MG63 (cell line): ENCODE data around the gene ZNF260. TPM values are rescaled to one million over a fixed set of nuclear protein-coding genes. Genes with fewer than 3 reads are reported as not detected.

Experiments used
- DNase-seq: peaks from one replicate; pipeline ENCODE4 v3.0.0-alpha.2; 2020
- H3K27me3 ChIP-seq: fragments of 250-450 bp; sonication (Bioruptor Pico); 2 replicates; pipeline ENCODE4 v1.5.1; 2020; ENCODE audit warnings: mild to moderate bottlenecking, moderate library complexity
- H3K36me3 ChIP-seq: fragments of 250-450 bp; sonication (Bioruptor Pico); 2 replicates; pipeline ENCODE4 v1.5.1; 2020; ENCODE audit warnings: mild to moderate bottlenecking, moderate library complexity
- H3K4me3 ChIP-seq: fragments of 250-450 bp; sonication (Bioruptor Pico); 2 replicates; pipeline ENCODE4 v1.5.1; 2020; ENCODE audit warnings: mild to moderate bottlenecking, moderate library complexity
- H3K9me3 ChIP-seq: fragments of 250-450 bp; sonication (Bioruptor Pico); 2 replicates; pipeline ENCODE4 v1.5.1; 2020; ENCODE audit warnings: mild to moderate bottlenecking, moderate library complexity
- total RNA-seq: library from RNA; depleted of rRNA; stranded (reverse); fragments of >200 nt; shearing (Covaris generic); gene quantifications from 2 replicates; pipeline ENCODE4 v1.2.3, GENCODE V29; 2014; ENCODE audit warnings: low replicate concordance; rRNA removed

ZNF260 gene
- total RNA-seq, result 2.2 and 4.1 TPM in 2 replicates

DNA sequence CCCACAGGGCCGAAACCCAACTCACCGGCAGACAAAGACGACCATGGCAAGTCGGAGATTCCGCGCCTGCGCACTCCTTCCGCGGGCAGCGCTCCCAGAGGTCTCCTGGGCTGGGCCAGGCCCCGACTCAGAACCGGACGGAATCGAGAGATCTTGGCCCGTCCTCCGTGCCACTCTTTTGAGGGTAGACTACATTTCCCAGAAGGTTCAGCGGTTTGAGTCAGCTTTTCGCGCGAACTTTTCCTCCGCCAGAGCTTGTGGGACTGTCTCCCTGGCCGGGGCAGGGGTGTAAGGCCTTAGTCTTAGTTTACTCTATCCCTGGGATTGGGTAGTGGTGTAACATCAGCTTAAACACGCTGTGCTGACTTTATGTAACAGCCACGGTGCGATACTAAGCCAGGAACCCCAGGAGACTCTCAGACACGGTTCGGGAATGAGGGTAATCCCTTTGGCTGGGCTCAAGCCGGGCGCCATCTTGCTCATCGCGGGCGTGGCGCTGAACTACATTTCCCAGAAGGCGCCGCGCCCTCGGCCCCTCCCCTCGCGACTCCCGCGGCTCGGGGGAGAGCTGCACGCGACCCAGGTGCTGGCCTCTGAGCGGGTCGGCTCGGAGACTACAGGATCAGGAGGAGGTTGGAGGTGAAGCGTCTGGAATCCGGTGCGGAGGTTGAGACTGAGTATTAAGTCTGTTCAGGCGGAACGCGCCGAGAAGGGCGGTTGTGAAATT, at the start of gene ZNF260:
Gene ZNF260 (minus strand): TSS at position 78 of the 727 bp plus-strand sequence. CDS start 13,033 bp downstream, outside the sequence.
- peaks cover 28% of the 10 kb centered on the region for H3K9me3 ChIP-seq
- H3K36me3 ChIP-seq, result peaks cover 20% of the 10 kb centered on the region
- H3K4me3 ChIP-seq, result peak within 1 kb of the TSS; percentile 60
- DNase-seq, result peak; percentile 92
- no peaks in the 10 kb centered on the region for H3K27me3 ChIP-seq

DNA sequence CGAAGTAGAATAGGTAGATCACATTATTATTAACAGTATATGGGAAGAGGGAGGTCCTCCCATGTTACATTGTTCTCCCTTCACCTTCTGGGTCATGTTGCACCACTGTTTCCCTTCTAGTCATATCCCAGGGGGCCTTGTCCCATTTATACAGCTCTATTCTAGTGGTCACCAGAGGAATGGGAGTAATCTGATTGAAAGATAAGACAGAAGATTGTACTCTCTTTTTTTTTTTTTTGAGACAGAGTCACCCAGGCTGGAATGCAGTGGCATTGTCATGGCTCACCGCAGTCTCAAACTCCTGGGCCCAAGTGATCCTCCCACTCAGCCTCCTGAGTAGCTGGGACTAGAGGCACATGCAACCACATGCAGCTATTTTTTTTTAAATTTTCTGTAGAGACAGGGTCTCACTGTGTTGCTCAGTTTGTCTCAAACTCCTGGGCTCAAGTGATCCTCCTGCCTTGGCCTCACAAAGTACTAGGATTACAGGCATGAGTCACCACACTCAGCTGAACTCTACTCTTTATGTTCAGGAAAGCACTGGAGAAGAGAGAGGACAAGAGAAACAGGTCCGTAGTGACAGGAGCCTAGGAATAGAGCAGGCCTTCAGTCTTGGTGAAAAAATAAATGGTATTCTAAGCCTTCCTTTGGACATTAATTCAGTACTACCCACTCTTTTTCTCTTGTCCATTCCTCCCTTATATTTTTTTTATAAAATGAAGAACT, 49.4 kb upstream of the ZNF260 start:
- H3K27me3 ChIP-seq, result no peaks in the 10 kb centered on the region
- H3K9me3 ChIP-seq, result peaks cover 34% of the 10 kb centered on the region
- DNase-seq, result no peak
- H3K4me3 ChIP-seq, result no peak overlapping the region
- peaks cover 43% of the 10 kb centered on the region for H3K36me3 ChIP-seq

DNA sequence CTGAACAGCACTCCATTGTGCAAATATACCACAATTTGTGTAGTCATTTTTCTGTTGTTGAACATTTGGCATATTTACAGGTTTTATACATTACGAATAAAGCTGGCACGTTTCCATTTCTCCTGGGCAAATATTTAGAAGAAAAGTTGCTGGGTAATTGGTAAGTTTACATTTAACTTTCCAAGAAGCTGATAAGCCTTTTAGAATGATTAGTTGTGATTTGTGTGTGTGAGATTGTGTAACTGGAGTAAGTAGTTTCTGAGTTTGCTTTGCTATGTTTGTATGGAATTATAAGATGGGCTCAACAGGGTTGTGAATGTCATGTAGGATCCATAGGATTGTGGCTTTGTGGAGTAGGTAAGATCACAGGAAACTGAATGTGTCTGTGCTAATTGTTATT, 46.7 kb upstream of the ZNF260 start:
- DNase-seq, result no peak
- H3K9me3 ChIP-seq, result peaks cover 35% of the 10 kb centered on the region
- H3K27me3 ChIP-seq, result no peaks in the 10 kb centered on the region
- peaks cover 26% of the 10 kb centered on the region for H3K36me3 ChIP-seq
- H3K4me3 ChIP-seq, result no peak overlapping the region

DNA sequence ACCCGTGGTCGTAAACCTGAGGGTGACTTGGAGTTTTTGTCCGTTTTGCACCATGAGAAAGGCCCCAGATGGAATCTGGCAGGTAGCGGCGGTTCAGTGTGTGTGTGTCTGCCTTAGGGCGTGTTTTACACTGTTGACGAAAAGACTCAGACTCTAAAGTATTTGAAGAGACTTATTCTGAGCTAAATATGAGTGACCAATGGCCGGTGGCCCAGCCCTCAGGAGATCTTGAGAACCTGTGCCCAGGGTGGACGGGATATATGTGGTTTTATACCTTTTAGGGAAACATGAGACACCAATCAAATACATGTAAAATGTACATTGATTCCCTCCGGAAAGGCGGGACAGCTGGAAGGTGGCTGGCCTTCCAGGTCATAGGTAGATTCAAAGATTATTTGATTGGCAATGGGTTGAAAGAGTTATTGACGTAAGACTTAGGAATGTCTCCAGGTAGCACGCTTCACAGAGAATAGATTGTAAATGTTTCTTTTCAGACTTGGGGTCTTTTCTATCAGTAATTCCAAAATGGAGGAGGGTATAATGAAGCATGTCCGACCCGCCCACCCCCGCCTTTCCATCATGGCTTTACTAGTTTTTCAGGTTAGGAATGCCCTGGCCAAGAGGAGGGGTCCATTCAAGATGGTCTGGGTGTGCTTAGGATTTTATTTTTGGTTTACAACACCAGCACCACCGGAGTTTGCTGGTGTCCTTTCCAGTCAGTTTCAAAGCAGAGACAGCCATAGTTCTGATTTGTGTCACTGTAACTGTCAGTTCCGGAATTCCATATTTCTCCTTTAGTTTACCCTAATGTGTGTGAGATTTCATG, 46.0 kb upstream of the ZNF260 start:
- H3K4me3 ChIP-seq, result peak overlapping the region; percentile 52
- no peaks in the 10 kb centered on the region for H3K27me3 ChIP-seq
- no peak for DNase-seq
- H3K36me3 ChIP-seq, result peaks cover 22% of the 10 kb centered on the region
- H3K9me3 ChIP-seq, result peaks cover 34% of the 10 kb centered on the region

DNA sequence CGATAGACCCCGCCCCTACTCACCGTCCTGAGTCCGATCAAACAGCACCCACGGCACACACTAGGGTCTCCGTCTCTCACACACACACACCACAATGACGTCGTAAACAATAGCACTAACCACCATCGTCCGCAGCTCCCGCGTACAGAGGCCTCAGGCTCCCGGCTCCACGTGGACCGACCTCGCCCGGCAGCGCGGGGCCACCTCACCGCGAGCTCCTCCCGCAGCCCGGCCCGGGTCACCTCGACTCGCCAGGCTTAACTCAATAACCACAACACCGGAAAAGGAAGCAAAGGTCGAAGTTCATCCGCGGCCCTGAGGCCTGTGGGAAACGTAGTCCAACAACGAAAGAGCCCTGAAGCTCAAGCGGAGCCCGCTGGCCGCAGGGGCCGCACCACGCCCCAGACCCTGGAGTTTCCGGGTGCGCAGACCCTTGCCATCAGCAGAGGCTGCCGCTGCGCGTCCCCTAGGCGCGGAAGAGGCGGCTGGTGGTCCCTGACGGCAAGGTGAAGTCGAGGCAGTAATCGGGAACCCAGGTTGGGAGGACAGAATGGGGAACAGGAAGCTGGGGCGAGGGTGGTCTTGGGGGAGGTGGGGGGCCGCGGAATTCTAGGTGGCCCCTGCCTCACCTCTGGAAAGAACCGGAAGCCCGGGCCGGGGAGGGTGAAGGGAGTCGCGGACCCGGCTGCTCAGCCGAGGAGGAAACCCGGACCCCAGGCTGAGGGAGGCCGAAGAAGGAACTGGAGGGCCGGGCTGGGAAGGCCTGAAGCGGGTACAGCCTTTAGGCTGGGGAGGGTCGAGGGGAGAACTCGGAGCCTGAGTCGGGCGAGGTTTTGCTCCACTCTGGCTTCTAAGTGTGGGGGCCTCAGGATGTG, 45.2 kb upstream of the ZNF260 start, which contains the start of gene ZNF529:
Gene ZNF529 (minus strand): TSS at position 273 of the 875 bp plus-strand sequence. CDS start 946 bp downstream, outside the sequence.
- Histone ChIP-seq H3K36me3 (peaks cover 21% of the 10 kb centered on the region), H3K9me3 (peaks cover 38% of the 10 kb centered on the region), H3K4me3 (peak within 1 kb of the TSS; percentile 52), H3K27me3 (no peaks in the 10 kb centered on the region)
- DNase-seq, result peak; percentile 72

DNA sequence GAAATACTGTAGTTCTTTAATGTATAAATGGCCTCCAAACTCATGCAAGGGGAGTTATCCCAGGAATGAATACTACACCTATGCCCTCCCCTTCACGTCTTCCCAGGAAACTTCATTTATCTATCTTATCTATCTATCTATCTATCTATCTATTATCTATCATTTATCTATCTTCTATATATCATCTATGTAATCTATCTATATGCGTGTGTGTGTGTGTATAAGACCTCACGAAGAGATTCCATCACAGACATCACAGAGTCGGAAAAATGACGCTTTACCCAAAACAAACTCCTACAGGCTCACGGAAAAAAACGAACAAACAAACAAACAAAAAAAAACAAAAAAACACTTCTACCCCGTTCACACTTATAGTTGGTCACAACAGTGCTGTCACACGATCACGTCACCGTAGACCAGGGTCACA, 44.5 kb upstream of the ZNF260 start:
- Histone ChIP-seq H3K9me3 (peaks cover 38% of the 10 kb centered on the region), H3K4me3 (peak overlapping the region; percentile 52), H3K36me3 (peaks cover 19% of the 10 kb centered on the region), H3K27me3 (no peaks in the 10 kb centered on the region)
- DNase-seq, result no peak

DNA sequence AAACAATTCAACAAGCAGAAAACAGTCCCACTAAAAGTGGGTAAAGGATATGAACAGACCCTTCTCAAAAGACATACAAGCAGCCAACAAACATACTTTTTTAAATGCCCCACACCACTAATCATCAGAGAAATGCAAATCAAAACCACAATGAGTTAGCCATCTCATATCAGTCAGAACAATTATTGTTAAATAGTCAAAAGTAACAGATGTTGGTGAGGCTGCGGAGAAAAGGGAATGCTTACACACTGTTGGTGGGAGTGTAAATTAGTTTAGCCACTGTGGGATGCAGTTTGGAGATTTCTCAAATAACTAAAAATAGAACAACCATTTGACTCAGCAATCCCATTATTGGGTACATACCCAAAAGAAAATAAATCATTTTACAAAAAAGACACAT, 36.3 kb upstream of the ZNF260 start:
- H3K27me3 ChIP-seq, result no peaks in the 10 kb centered on the region
- DNase-seq, result no peak
- H3K4me3 ChIP-seq, result no peak overlapping the region
- H3K9me3 ChIP-seq, result peaks cover 39% of the 10 kb centered on the region
- peaks cover 13% of the 10 kb centered on the region for H3K36me3 ChIP-seq

DNA sequence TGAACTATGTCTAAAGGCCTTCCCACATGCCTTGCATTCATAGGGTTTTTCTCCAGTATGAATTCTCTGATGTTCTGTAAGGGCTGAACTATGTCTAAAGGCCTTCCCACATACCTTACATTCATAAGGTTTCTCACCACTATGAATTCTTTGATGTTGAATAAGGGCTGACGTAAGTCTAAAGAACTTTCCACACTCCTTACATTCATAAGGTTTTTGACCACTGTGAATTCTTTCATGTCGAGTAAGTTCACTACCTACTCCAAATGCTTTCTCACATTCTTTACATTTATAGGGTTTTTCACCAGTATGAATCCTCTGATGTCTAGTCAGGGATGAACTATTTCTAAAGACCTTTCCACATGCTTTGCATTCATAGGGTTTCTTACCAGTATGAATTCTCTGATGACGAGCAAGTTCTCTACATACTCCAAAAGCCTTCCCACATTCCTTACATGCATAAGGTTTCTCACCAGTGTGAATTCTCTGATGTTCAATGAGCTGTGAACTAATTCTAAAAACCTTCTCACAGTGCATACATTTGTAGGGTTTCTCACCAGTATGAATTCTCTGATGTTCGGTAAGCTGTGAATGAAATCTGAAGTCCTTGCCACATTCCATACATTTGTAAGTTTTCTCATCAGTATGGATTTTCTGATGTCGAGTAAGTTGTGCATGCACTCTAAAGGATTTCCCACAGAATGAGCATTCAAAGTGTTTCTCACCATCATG, 19.1 kb upstream of the ZNF260 start:
- H3K9me3 ChIP-seq, result peaks cover 70% of the 10 kb centered on the region
- no peaks in the 10 kb centered on the region for H3K27me3 ChIP-seq
- H3K36me3 ChIP-seq, result peaks cover 48% of the 10 kb centered on the region
- H3K4me3 ChIP-seq, result no peak overlapping the region
- no peak for DNase-seq

DNA sequence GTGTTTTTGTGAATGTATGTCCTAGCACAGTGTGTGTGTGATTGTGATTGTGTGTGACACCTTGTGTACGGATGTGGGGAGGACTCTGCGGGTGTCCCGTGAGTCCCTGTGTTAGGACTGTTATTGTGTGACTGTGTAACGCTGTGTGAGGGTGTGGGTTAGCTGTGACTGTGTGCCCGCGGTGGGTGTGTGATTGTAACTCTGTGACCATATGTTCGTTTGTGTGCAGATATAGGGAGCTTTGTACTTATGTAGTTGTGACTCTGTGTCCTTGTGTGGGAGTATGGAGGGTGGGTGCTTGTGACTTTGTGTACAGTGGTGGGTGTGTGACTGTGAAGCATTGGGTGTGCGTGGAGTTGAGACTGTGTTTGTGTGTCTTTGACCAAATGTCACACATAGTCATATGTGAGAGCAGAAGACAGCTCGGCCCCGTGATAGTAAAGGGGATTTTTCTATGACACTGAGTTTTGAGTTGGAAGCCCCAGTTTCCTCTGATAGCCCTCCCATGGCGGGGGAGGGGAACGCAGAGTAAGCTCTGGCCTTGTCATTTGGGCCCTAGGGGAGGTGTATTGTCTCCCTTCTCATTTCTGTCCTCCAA, 949 bp upstream of the ZNF260 start:
- no peak for DNase-seq
- Histone ChIP-seq H3K36me3 (peaks cover 17% of the 10 kb centered on the region), H3K9me3 (peaks cover 28% of the 10 kb centered on the region), H3K27me3 (no peaks in the 10 kb centered on the region), H3K4me3 (peak overlapping the region; percentile 60)

DNA sequence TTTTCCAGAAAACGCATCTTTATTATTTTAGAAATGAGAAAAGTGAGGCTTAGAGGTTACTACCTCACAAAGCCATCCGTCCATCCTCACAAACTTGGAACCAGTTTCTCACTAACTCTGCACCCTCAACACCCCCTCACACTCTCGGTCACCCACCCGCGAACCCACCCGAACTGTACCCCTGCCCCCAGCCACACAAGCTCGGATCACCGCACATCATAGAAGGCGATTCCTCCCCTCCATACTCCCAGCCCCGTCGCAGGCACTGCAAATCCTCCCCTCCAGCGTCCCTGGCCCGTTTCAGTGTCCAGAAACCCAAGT, 238 bp downstream of the ZNF260 start:
- peaks cover 25% of the 10 kb centered on the region for H3K36me3 ChIP-seq
- peak overlapping the region; percentile 60 for H3K4me3 ChIP-seq
- peaks cover 30% of the 10 kb centered on the region for H3K9me3 ChIP-seq
- no peaks in the 10 kb centered on the region for H3K27me3 ChIP-seq
- no peak for DNase-seq

DNA sequence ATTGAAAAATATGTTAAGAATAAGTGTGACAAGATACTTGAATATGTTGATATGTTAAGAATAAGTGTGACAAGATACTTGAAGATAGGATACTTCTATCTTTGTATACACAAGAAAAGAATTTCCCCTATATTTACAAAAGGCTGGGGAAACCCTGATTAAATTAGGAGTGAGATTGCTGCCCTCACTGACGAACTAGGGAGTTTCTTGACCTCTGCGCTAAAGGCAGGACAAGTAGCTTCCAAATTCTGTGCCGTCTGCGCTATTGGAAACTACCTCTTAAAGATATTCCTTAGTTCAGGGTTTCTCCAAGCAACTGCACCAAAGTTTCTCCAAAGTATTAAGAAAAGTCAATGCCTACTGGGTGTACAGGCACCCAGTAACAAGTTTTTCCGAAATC, 730 bp downstream of the ZNF260 start:
- Histone ChIP-seq H3K27me3 (no peaks in the 10 kb centered on the region), H3K4me3 (peak overlapping the region; percentile 60), H3K9me3 (peaks cover 33% of the 10 kb centered on the region), H3K36me3 (peaks cover 29% of the 10 kb centered on the region)
- DNase-seq, result no peak

DNA sequence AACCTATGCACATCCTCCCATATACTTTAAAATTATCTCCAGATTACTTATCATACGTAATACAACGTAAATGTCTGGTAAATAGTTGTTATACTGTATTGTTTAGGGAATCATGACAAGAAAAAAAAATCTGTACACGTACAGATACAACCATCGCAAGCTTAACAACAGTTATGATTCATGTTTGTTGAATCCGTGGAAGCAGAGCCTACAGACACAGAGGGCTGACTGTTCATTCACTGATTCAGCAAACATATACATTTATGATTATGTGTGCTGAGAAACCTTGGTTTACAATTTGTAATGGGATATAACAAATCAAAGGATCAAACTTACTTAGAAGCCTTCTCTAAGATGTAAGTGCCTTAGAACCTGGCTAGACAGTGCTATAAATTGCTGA, 1.5 kb downstream of the ZNF260 start:
- no peak for DNase-seq
- Histone ChIP-seq H3K27me3 (no peaks in the 10 kb centered on the region), H3K36me3 (peaks cover 35% of the 10 kb centered on the region), H3K9me3 (peaks cover 36% of the 10 kb centered on the region), H3K4me3 (no peak overlapping the region)

DNA sequence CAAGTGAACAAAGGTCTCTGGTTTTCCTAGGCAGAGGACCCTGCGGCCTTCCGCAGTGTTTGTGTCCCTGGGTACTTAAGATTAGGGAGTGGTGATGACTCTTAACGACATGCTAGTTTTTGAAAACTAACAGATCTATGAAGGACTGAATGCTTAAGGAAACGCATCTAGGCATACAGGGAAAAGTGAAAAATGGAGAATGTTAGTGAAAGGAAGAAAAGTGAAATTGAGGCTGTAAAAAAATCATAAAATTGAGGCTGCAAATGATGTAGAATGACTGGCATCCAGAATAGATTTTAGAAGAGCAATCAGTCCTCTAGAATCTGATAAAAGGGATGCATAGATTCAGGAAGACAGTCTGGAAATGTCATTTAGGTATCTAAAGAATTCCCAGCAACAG, 3.5 kb downstream of the ZNF260 start:
- no peak for DNase-seq
- H3K27me3 ChIP-seq, result no peaks in the 10 kb centered on the region
- H3K9me3 ChIP-seq, result peaks cover 47% of the 10 kb centered on the region
- no peak overlapping the region for H3K4me3 ChIP-seq
- H3K36me3 ChIP-seq, result peaks cover 46% of the 10 kb centered on the region

DNA sequence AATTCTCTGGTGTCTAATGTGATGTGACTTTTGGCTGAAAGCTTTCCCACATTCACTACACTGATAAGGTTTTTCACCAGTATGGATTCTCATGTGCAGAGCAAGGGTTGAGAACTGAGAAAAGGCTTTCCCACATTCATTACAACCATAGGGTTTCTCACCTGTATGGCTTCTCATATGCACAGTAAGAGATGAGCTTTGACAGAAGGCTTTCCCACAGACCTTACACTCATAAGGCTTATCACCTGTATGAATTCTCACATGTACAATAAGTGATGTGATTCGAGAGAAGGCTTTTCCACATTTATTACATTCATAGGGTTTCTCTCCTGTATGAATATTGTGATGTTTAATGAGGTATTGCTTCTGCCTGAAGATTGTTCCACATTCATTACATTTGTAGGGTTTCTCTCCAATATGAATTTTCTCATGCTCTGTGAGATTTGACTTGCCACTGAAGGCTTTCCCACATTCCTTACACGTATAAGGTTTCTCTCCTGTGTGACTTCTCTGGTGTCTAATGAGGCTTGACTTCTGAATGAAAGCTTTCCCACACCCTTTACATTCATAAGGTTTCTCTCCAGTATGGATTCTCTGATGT, 14.0 kb downstream of the ZNF260 start:
- DNase-seq, result no peak
- H3K36me3 ChIP-seq, result peaks cover 50% of the 10 kb centered on the region
- H3K9me3 ChIP-seq, result peaks cover 70% of the 10 kb centered on the region
- H3K4me3 ChIP-seq, result no peak overlapping the region
- H3K27me3 ChIP-seq, result no peaks in the 10 kb centered on the region

DNA sequence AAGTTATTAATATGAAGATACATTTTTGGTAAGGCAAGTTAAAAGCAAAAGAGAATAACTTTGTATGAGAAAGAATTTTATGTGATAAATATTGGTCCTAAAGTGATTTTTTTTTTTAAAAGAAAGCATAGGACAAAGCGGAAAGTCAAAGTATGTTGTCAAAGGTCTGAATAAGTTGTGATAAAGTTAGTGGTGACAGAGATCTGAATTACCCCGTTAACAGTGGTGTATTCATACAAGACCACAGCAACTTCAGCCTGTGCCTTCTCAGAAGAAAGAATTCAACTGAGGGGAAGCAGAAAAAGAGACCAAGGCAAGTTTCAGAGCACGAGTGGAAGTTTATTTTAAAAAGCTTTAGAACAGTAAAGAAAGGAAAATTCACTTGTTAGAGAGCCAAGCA, 19.7 kb downstream of the ZNF260 start:
- H3K27me3 ChIP-seq, result no peaks in the 10 kb centered on the region
- H3K36me3 ChIP-seq, result peaks cover under 1% of the 10 kb centered on the region; the same call in 1 of the 2 replicates
- DNase-seq, result no peak
- peaks cover 40% of the 10 kb centered on the region for H3K9me3 ChIP-seq
- H3K4me3 ChIP-seq, result no peak overlapping the region
